Activated T-cell treated with anti-CD3 and anti-CD28 coated beads, Interleukin-2, amount 50 U/mL, for 72 hours (primary cell): ENCODE data around the gene SERINC2. TPM values are rescaled to one million over a fixed set of nuclear protein-coding genes. Genes with fewer than 3 reads are reported as not detected.
A peak's percentile ranks its signal among the peaks of the same experiment; 100 is the strongest.
"Not testable (repeated sequence)": the region's sequence is repeated elsewhere in the genome, so short reads cannot be mapped to it uniquely, and the experiment has no call there.

Experiments used
- ATAC-seq, 2 donors: fragments of 150-1000 bp; cut with Tn5 transposase; replicated peaks in 1 of 2; 2 replicates each; pipeline ENCODE4 v1.10.0; 2021; ENCODE audit warnings: moderate library complexity in 2 of 2, mild to moderate bottlenecking in 1 of 2
- DNase-seq, 2 donors: peaks; one replicate each; pipeline ENCODE4 v3.0.0; 2021 to 2022; ENCODE audit warnings: mixed read lengths in 1 of 2
- H3K27ac Mint-ChIP-seq: one replicate; pipeline ENCODE4 v1.8.0; 2022; ENCODE audit warnings: mild to moderate bottlenecking, moderate library complexity, mixed read lengths
- H3K27me3 Mint-ChIP-seq: one replicate; pipeline ENCODE4 v1.8.0; 2022; ENCODE audit warnings: low read depth, mixed read lengths
- H3K36me3 Mint-ChIP-seq, 2 donors: one replicate each; pipeline ENCODE4 v1.8.0; 2022; ENCODE audit warnings: mixed read lengths in 2 of 2, mild to moderate bottlenecking in 1 of 2; ENCODE audit not compliant: insufficient read depth in 2 of 2
- H3K4me1 Mint-ChIP-seq: one replicate; pipeline ENCODE4 v1.8.0; 2022; ENCODE audit warnings: low read depth, mixed read lengths
- H3K4me3 Mint-ChIP-seq, 2 donors: one replicate each; pipeline ENCODE4 v1.8.0; 2022; ENCODE audit warnings: mild to moderate bottlenecking in 2 of 2, mixed read lengths in 2 of 2, moderate library complexity in 2 of 2
- H3K9me3 Mint-ChIP-seq, 2 donors: one replicate each; pipeline ENCODE4 v1.8.0; 2022; ENCODE audit warnings: mixed read lengths in 2 of 2
- total RNA-seq, 2 donors: library from RNA; stranded (reverse); gene quantifications; one replicate each; pipeline ENCODE4 v1.2.3, GENCODE V29; 2022

SERINC2 gene
- total RNA-seq, 2 donors from 2014 or later = 0.23 to 0.31 TPM

GRCh38 chr1:31453384-31454079 is 40.5 kb downstream of the SERINC2 start:
- DNase-seq (no peak), ATAC-seq (no peak)
- no peak overlapping the region for H3K27ac Mint-ChIP-seq
- peaks cover 15 to 24% of the 10 kb centered on the region in 2 donors for H3K36me3 Mint-ChIP-seq
- H3K27me3 Mint-ChIP-seq = peaks cover 10% of the 10 kb centered on the region
- no peaks in the 10 kb centered on the region for H3K4me1 Mint-ChIP-seq
- no peak overlapping the region for H3K4me3 Mint-ChIP-seq
- H3K9me3 Mint-ChIP-seq = peaks cover 23 to 30% of the 10 kb centered on the region in 2 donors

- Mint-ChIP-seq H3K9me3 (peaks cover 10 to 26% of the 10 kb centered on the region in 2 donors), H3K36me3 (peaks cover 16 to 19% of the 10 kb centered on the region in 2 donors), H3K4me1 (no peaks in the 10 kb centered on the region), H3K27ac (no peak overlapping the region), H3K4me3 (no peak overlapping the region), H3K27me3 (peaks cover 26% of the 10 kb centered on the region)
- ATAC-seq (no peak), DNase-seq (no peak)
Measured at GRCh38 chr1:31458287-31458896, 45.4 kb downstream of the SERINC2 start.

GRCh38 chr1:31460027-31460426 is 47.0 kb downstream of the SERINC2 start:
- H3K4me3 Mint-ChIP-seq = no peak overlapping the region
- peaks cover 13 to 14% of the 10 kb centered on the region in 2 donors for H3K36me3 Mint-ChIP-seq
- peaks cover 25% of the 10 kb centered on the region for H3K27me3 Mint-ChIP-seq
- ATAC-seq = no peak
- peaks cover 7 to 19% of the 10 kb centered on the region in 2 donors for H3K9me3 Mint-ChIP-seq
- DNase-seq = no peak
- H3K27ac Mint-ChIP-seq = no peak overlapping the region
- no peaks in the 10 kb centered on the region for H3K4me1 Mint-ChIP-seq

GRCh38 chr1:31467005-31467674 is 54.1 kb downstream of the SERINC2 start:
- peaks cover 3 to 4% of the 10 kb centered on the region in 2 donors for H3K36me3 Mint-ChIP-seq
- H3K27ac Mint-ChIP-seq = no peak overlapping the region
- H3K9me3 Mint-ChIP-seq = peaks cover 5% of the 10 kb centered on the region in 2 donors
- ATAC-seq (no peak), DNase-seq (no peak)
- H3K27me3 Mint-ChIP-seq = no peaks in the 10 kb centered on the region
- no peak overlapping the region for H3K4me3 Mint-ChIP-seq
- peaks cover 9% of the 10 kb centered on the region for H3K4me1 Mint-ChIP-seq

GRCh38 chr1:31470794-31471315 is 57.8 kb downstream of the SERINC2 start:
- peaks cover 4 to 5% of the 10 kb centered on the region in 2 donors for H3K36me3 Mint-ChIP-seq
- H3K9me3 Mint-ChIP-seq = peaks cover 5% of the 10 kb centered on the region in 2 donors
- H3K4me1 Mint-ChIP-seq = peaks cover 12% of the 10 kb centered on the region
- no peak overlapping the region for H3K4me3 Mint-ChIP-seq
- no peak for ATAC-seq
- DNase-seq = no peak
- H3K27me3 Mint-ChIP-seq = no peaks in the 10 kb centered on the region
- no peak overlapping the region for H3K27ac Mint-ChIP-seq

GRCh38 chr1:31471452-31472313 is 58.7 kb downstream of the SERINC2 start:
- not testable (repeated sequence) for H3K36me3 Mint-ChIP-seq, H3K4me3 Mint-ChIP-seq, H3K27me3 Mint-ChIP-seq, H3K9me3 Mint-ChIP-seq
- Mint-ChIP-seq H3K27ac (peak overlapping the region; percentile 35), H3K4me1 (peaks cover 12% of the 10 kb centered on the region)
- peak; percentile 51 to 76 for ATAC-seq
- peak; percentile 39 to 49 for DNase-seq

GRCh38 chr1:31472314-31472651 is 59.3 kb downstream of the SERINC2 start:
- H3K27ac Mint-ChIP-seq = peak overlapping the region; percentile 6
- H3K4me3 Mint-ChIP-seq, H3K27me3 Mint-ChIP-seq, H3K36me3 Mint-ChIP-seq, ATAC-seq, H3K9me3 Mint-ChIP-seq, DNase-seq: not testable (repeated sequence)
- peaks cover 12% of the 10 kb centered on the region for H3K4me1 Mint-ChIP-seq

GRCh38 chr1:31472673-31473072 is 59.7 kb downstream of the SERINC2 start:
- DNase-seq, H3K36me3 Mint-ChIP-seq, H3K27me3 Mint-ChIP-seq, H3K27ac Mint-ChIP-seq, ATAC-seq, H3K9me3 Mint-ChIP-seq, H3K4me3 Mint-ChIP-seq: not testable (repeated sequence)
- peaks cover 12% of the 10 kb centered on the region for H3K4me1 Mint-ChIP-seq

- not testable (repeated sequence) for H3K36me3 Mint-ChIP-seq, DNase-seq, H3K4me3 Mint-ChIP-seq, H3K9me3 Mint-ChIP-seq, H3K27ac Mint-ChIP-seq, ATAC-seq, H3K27me3 Mint-ChIP-seq
- peaks cover 12% of the 10 kb centered on the region for H3K4me1 Mint-ChIP-seq
Measured at GRCh38 chr1:31473508-31473907, 60.5 kb downstream of the SERINC2 start.

- H3K4me1 Mint-ChIP-seq = peaks cover 12% of the 10 kb centered on the region
- not testable (repeated sequence) for H3K27me3 Mint-ChIP-seq
Measured at GRCh38 chr1:31474567-31474966, 61.6 kb downstream of the SERINC2 start.

GRCh38 chr1:31476891-31477846 is 64.2 kb downstream of the SERINC2 start:
- Mint-ChIP-seq H3K4me3 (no peak overlapping the region), H3K36me3 (peaks cover 2% of the 10 kb centered on the region in 2 donors), H3K4me1 (peaks cover 2% of the 10 kb centered on the region), H3K27me3 (no peaks in the 10 kb centered on the region), H3K27ac (no peak overlapping the region), H3K9me3 (peaks cover 2% of the 10 kb centered on the region in 2 donors)
- DNase-seq (no peak), ATAC-seq (no peak)

More at GRCh38 chr1:31474567-31474966, 61.6 kb downstream of the SERINC2 start:
- not testable (repeated sequence) for DNase-seq, H3K4me3 Mint-ChIP-seq, H3K9me3 Mint-ChIP-seq, H3K27ac Mint-ChIP-seq, ATAC-seq, H3K36me3 Mint-ChIP-seq

- ATAC-seq = no peak
- DNase-seq = no peak
- Mint-ChIP-seq H3K4me3 (no peak overlapping the region), H3K36me3 (peaks cover 0 to 2% of the 10 kb centered on the region in 2 donors), H3K4me1 (no peaks in the 10 kb centered on the region), H3K9me3 (peaks cover 2% of the 10 kb centered on the region in 2 donors), H3K27ac (no peak overlapping the region), H3K27me3 (no peaks in the 10 kb centered on the region)
Measured at GRCh38 chr1:31478167-31478566, 65.2 kb downstream of the SERINC2 start.
